ENCODE data around the gene SPATA17.

DNA sequence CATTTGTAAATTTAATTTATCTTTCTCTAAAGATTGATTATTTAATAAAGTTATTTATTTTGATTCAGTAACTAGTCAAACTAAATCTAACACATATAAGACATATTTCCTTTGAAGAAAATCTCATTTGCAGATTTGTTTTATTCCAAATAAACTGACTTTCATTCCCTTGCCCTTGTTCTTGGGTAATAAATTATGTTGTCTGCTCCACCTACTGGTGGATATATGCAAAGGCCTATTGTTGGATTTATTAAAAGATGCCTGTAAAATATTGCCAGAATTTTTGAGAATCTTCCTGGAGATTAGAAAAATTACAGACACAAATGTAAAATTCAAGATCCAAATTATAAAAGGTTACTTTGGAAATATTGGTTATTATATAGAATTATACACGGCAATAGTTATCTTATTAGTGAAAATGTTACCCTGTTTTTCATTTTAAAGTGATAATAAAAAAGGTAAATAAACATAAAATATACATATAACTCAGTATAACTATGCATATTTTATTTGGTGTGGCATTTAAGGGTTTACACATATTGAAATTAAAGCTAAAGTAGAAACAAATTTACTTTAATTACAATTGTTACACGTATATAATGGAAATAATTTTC, 116.1 kb downstream of the SPATA17 start:
- TF ChIP-seq, protein P1, sequence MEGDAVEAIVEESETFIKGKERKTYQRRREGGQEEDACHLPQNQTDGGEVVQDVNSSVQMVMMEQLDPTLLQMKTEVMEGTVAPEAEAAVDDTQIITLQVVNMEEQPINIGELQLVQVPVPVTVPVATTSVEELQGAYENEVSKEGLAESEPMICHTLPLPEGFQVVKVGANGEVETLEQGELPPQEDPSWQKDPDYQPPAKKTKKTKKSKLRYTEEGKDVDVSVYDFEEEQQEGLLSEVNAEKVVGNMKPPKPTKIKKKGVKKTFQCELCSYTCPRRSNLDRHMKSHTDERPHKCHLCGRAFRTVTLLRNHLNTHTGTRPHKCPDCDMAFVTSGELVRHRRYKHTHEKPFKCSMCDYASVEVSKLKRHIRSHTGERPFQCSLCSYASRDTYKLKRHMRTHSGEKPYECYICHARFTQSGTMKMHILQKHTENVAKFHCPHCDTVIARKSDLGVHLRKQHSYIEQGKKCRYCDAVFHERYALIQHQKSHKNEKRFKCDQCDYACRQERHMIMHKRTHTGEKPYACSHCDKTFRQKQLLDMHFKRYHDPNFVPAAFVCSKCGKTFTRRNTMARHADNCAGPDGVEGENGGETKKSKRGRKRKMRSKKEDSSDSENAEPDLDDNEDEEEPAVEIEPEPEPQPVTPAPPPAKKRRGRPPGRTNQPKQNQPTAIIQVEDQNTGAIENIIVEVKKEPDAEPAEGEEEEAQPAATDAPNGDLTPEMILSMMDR (IDR thresholded peaks at IDR 0.05): peak in 5 of 6 experiments; percentile 21 to 63 (median 59)
- no peak for TF ChIP-seq POLR2A (IDR thresholded peaks at IDR 0.05)
